ENCODE results near the gene SDK2. TPM values are rescaled to one million over a fixed set of nuclear protein-coding genes. Genes with fewer than 3 reads are reported as not detected.

SDK2 gene
- total and polyA plus RNA-seq, 2 experiments from 2014 or later, result 0.74 to 5.1 TPM

DNA sequence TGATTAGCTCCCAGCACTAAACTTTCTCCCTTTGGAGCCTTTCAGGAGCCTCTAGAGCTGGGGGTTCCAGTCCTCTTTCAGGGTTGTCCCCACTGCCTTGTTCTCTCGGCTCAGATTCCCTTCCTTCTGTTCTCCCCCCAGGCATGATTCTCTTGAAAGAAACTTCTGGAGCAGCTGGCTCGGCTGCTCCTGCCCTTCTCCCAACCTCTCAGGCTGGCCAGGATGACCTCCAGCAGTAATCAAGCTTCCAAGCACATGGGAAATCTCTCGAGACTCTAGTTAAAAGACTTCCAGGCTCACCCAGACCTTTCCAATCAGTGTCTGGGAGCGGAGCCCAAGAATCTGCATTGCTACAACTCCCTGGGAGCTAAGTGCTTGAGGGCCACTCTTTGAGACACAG lies 3.6 kb downstream of the SDK2 start:
- Histone ChIP-seq H2AFZ (no peak overlapping the region), H3K9me2 (ENCODE audit: insufficient read depth) (no peaks in the 10 kb centered on the region), H3K79me2 (replicated peaks; ENCODE audit: insufficient read depth) (0 out of 2 replicates have a peak, but pooled peaks cover 4% of the 10 kb centered on the region), H4K20me1 (replicated peaks; ENCODE audit: insufficient read depth) (peaks cover 4% of the 10 kb centered on the region; the same call in 1 of the 2 replicates), H3K36me3 (ENCODE audit: insufficient read depth) (no peaks in the 10 kb centered on the region), H3K27me3 (ENCODE audit: insufficient read depth) (peaks cover 45% of the 10 kb centered on the region), H3K4me2 (no peak overlapping the region), H3F3A (replicated peaks; ENCODE audit: low read depth) (no peaks in the 10 kb centered on the region), H3K4me3 (no peak overlapping the region), H3K27ac (ENCODE audit: low read depth) (no peak overlapping the region), H3K4me1 (ENCODE audit: insufficient read depth) (peaks cover under 1% of the 10 kb centered on the region; the same call in 1 of the 2 replicates)
- ATAC-seq (no peak), DNase-seq (ENCODE audit: low spot score) (no peak)
- Mint-ChIP-seq H3K4me3 (no peak overlapping the region), H3K27ac (no peak overlapping the region), H3K36me3 (ENCODE audit: low read depth) (no peaks in the 10 kb centered on the region), H3K4me1 (peaks cover 22% of the 10 kb centered on the region), H3K9me3 (no peaks in the 10 kb centered on the region; the same call in 2 of the 3 replicates), H3K27me3 (ENCODE audit: insufficient read depth, low read depth, poor library complexity) (peaks cover 38% of the 10 kb centered on the region)
- TF ChIP-seq, protein P1, sequence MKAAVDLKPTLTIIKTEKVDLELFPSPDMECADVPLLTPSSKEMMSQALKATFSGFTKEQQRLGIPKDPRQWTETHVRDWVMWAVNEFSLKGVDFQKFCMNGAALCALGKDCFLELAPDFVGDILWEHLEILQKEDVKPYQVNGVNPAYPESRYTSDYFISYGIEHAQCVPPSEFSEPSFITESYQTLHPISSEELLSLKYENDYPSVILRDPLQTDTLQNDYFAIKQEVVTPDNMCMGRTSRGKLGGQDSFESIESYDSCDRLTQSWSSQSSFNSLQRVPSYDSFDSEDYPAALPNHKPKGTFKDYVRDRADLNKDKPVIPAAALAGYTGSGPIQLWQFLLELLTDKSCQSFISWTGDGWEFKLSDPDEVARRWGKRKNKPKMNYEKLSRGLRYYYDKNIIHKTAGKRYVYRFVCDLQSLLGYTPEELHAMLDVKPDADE (IDR thresholded peaks at IDR 0.05), result no peak
- TF ChIP-seq, protein P2, sequence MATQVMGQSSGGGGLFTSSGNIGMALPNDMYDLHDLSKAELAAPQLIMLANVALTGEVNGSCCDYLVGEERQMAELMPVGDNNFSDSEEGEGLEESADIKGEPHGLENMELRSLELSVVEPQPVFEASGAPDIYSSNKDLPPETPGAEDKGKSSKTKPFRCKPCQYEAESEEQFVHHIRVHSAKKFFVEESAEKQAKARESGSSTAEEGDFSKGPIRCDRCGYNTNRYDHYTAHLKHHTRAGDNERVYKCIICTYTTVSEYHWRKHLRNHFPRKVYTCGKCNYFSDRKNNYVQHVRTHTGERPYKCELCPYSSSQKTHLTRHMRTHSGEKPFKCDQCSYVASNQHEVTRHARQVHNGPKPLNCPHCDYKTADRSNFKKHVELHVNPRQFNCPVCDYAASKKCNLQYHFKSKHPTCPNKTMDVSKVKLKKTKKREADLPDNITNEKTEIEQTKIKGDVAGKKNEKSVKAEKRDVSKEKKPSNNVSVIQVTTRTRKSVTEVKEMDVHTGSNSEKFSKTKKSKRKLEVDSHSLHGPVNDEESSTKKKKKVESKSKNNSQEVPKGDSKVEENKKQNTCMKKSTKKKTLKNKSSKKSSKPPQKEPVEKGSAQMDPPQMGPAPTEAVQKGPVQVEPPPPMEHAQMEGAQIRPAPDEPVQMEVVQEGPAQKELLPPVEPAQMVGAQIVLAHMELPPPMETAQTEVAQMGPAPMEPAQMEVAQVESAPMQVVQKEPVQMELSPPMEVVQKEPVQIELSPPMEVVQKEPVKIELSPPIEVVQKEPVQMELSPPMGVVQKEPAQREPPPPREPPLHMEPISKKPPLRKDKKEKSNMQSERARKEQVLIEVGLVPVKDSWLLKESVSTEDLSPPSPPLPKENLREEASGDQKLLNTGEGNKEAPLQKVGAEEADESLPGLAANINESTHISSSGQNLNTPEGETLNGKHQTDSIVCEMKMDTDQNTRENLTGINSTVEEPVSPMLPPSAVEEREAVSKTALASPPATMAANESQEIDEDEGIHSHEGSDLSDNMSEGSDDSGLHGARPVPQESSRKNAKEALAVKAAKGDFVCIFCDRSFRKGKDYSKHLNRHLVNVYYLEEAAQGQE (IDR thresholded peaks at IDR 0.05; ENCODE audit: unreplicated experiment), result no peak
- TF ChIP-seq, protein P3, sequence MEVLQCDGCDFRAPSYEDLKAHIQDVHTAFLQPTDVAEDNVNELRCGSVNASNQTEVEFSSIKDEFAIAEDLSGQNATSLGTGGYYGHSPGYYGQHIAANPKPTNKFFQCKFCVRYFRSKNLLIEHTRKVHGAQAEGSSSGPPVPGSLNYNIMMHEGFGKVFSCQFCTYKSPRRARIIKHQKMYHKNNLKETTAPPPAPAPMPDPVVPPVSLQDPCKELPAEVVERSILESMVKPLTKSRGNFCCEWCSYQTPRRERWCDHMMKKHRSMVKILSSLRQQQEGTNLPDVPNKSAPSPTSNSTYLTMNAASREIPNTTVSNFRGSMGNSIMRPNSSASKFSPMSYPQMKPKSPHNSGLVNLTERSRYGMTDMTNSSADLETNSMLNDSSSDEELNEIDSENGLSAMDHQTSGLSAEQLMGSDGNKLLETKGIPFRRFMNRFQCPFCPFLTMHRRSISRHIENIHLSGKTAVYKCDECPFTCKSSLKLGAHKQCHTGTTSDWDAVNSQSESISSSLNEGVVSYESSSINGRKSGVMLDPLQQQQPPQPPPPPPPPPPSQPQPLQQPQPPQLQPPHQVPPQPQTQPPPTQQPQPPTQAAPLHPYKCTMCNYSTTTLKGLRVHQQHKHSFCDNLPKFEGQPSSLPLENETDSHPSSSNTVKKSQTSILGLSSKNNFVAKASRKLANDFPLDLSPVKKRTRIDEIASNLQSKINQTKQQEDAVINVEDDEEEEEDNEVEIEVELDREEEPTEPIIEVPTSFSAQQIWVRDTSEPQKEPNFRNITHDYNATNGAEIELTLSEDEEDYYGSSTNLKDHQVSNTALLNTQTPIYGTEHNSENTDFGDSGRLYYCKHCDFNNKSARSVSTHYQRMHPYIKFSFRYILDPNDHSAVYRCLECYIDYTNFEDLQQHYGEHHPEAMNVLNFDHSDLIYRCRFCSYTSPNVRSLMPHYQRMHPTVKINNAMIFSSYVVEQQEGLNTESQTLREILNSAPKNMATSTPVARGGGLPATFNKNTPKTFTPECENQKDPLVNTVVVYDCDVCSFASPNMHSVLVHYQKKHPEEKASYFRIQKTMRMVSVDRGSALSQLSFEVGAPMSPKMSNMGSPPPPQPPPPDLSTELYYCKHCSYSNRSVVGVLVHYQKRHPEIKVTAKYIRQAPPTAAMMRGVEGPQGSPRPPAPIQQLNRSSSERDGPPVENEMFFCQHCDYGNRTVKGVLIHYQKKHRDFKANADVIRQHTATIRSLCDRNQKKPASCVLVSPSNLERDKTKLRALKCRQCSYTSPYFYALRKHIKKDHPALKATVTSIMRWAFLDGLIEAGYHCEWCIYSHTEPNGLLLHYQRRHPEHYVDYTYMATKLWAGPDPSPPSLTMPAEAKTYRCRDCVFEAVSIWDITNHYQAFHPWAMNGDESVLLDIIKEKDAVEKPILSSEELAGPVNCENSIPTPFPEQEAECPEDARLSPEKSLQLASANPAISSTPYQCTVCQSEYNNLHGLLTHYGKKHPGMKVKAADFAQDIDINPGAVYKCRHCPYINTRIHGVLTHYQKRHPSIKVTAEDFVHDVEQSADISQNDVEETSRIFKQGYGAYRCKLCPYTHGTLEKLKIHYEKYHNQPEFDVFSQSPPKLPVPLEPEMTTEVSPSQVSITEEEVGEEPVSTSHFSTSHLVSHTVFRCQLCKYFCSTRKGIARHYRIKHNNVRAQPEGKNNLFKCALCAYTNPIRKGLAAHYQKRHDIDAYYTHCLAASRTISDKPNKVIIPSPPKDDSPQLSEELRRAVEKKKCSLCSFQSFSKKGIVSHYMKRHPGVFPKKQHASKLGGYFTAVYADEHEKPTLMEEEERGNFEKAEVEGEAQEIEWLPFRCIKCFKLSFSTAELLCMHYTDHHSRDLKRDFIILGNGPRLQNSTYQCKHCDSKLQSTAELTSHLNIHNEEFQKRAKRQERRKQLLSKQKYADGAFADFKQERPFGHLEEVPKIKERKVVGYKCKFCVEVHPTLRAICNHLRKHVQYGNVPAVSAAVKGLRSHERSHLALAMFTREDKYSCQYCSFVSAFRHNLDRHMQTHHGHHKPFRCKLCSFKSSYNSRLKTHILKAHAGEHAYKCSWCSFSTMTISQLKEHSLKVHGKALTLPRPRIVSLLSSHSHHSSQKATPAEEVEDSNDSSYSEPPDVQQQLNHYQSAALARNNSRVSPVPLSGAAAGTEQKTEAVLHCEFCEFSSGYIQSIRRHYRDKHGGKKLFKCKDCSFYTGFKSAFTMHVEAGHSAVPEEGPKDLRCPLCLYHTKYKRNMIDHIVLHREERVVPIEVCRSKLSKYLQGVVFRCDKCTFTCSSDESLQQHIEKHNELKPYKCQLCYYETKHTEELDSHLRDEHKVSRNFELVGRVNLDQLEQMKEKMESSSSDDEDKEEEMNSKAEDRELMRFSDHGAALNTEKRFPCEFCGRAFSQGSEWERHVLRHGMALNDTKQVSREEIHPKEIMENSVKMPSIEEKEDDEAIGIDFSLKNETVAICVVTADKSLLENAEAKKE (CRISPR knock-in tag; IDR thresholded peaks at IDR 0.05), result no peak
- TF ChIP-seq CREB1 (CRISPR knock-in tag; IDR thresholded peaks at IDR 0.05; ENCODE audit: low read depth), result no peak
- no peak for TF ChIP-seq ZNF331 (CRISPR knock-in tag; IDR thresholded peaks at IDR 0.05; ENCODE audit: low read depth)
- TF ChIP-seq POLR2AphosphoS5 (IDR thresholded peaks at IDR 0.05; ENCODE audit: low read depth), result no peak
- TF ChIP-seq STAT1 (IDR thresholded peaks at IDR 0.05; ENCODE audit: unreplicated experiment), result no peak
- no peak for TF ChIP-seq NANOG (IDR thresholded peaks at IDR 0.05; ENCODE audit: borderline replicate concordance)
- no peak for TF ChIP-seq EZH2phosphoT487 (IDR thresholded peaks at IDR 0.05; ENCODE audit: unreplicated experiment)
- TF ChIP-seq EZH2 (IDR thresholded peaks at IDR 0.05; ENCODE audit: low read depth, unreplicated experiment), result no peak
- no peak for TF ChIP-seq JUNB (IDR thresholded peaks at IDR 0.05; ENCODE audit: unreplicated experiment)
